Measurements from ENCODE around the gene CD79B. TPM values are rescaled to one million over a fixed set of nuclear protein-coding genes. Genes with fewer than 3 reads are reported as not detected.

The CD79B gene
- total RNA-seq, 1 experiment from 2014 or later: not detected

DNA sequence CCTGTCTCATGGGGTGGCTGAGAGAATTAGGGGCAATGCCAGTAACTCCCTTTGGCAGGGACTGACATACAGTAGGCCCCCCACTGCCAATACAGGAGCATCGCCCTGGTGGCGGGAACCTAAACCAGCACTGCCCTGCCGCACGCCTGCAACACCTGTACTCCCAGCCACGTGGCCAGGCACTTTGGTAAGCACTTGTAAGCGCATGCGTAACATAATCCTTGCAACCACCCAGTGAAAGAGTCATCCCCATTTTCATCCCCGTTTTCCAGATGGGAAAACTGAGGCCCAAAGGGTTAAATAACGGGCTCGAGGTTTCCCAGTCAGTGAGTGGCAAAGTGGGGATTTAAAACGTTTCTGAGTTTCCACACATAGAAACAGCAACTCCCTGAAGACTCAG is 23.1 kb upstream of the CD79B start:
- Histone ChIP-seq H3K4me3 (ENCODE audit: low read depth in 2 of 2, low read length in 2 of 2) (no peak overlapping the region), H3K36me3 (ENCODE audit: control insufficient read depth, insufficient read depth, low read length) (no peaks in the 10 kb centered on the region), H3K27ac (ENCODE audit: low read length) (no peak overlapping the region), H3K9me3 (ENCODE audit: control insufficient read depth, insufficient read depth, low read depth, low read length) (no peaks in the 10 kb centered on the region), H3K27me3 (ENCODE audit: control insufficient read depth, insufficient read depth, low read length) (no peaks in the 10 kb centered on the region), H3K4me1 (ENCODE audit: control insufficient read depth, insufficient read depth, low read length) (no peaks in the 10 kb centered on the region)
- intact Hi-C loops (cut with micrococcal nuclease; ENCODE audit: unreplicated experiment): no loop called here
- no peak for DNase-seq (ENCODE audit: low read depth, low spot score)
- TF ChIP-seq TCF7L2 (IDR thresholded peaks at IDR 0.05; ENCODE audit: low read depth, low read length): no peak
- TF ChIP-seq, protein P1, sequence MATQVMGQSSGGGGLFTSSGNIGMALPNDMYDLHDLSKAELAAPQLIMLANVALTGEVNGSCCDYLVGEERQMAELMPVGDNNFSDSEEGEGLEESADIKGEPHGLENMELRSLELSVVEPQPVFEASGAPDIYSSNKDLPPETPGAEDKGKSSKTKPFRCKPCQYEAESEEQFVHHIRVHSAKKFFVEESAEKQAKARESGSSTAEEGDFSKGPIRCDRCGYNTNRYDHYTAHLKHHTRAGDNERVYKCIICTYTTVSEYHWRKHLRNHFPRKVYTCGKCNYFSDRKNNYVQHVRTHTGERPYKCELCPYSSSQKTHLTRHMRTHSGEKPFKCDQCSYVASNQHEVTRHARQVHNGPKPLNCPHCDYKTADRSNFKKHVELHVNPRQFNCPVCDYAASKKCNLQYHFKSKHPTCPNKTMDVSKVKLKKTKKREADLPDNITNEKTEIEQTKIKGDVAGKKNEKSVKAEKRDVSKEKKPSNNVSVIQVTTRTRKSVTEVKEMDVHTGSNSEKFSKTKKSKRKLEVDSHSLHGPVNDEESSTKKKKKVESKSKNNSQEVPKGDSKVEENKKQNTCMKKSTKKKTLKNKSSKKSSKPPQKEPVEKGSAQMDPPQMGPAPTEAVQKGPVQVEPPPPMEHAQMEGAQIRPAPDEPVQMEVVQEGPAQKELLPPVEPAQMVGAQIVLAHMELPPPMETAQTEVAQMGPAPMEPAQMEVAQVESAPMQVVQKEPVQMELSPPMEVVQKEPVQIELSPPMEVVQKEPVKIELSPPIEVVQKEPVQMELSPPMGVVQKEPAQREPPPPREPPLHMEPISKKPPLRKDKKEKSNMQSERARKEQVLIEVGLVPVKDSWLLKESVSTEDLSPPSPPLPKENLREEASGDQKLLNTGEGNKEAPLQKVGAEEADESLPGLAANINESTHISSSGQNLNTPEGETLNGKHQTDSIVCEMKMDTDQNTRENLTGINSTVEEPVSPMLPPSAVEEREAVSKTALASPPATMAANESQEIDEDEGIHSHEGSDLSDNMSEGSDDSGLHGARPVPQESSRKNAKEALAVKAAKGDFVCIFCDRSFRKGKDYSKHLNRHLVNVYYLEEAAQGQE (IDR thresholded peaks at IDR 0.05; ENCODE audit: insufficient read depth in 1 of 2, low read depth in 2 of 2, low read length in 1 of 2): no peak
- no peak for TF ChIP-seq POLR2AphosphoS5 (IDR thresholded peaks at IDR 0.05; ENCODE audit: low read depth, low read length)
- TF ChIP-seq, protein P2, sequence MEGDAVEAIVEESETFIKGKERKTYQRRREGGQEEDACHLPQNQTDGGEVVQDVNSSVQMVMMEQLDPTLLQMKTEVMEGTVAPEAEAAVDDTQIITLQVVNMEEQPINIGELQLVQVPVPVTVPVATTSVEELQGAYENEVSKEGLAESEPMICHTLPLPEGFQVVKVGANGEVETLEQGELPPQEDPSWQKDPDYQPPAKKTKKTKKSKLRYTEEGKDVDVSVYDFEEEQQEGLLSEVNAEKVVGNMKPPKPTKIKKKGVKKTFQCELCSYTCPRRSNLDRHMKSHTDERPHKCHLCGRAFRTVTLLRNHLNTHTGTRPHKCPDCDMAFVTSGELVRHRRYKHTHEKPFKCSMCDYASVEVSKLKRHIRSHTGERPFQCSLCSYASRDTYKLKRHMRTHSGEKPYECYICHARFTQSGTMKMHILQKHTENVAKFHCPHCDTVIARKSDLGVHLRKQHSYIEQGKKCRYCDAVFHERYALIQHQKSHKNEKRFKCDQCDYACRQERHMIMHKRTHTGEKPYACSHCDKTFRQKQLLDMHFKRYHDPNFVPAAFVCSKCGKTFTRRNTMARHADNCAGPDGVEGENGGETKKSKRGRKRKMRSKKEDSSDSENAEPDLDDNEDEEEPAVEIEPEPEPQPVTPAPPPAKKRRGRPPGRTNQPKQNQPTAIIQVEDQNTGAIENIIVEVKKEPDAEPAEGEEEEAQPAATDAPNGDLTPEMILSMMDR (IDR thresholded peaks at IDR 0.05): no peak
- TF ChIP-seq SIN3A (IDR thresholded peaks at IDR 0.05; ENCODE audit: borderline replicate concordance, insufficient read depth, low read depth, low read length): no peak
- no peak for ATAC-seq
- in situ Hi-C loops (cut with HindIII; ENCODE audit: low pct_unique_long_range_greater_than_20kb, low sequenced_read_pairs): no loop called here
- ChIA-PET POLR2A (no interaction called here), CTCF (no interaction called here)
- no TSS peak for BruUV-seq (replicated peaks)

DNA sequence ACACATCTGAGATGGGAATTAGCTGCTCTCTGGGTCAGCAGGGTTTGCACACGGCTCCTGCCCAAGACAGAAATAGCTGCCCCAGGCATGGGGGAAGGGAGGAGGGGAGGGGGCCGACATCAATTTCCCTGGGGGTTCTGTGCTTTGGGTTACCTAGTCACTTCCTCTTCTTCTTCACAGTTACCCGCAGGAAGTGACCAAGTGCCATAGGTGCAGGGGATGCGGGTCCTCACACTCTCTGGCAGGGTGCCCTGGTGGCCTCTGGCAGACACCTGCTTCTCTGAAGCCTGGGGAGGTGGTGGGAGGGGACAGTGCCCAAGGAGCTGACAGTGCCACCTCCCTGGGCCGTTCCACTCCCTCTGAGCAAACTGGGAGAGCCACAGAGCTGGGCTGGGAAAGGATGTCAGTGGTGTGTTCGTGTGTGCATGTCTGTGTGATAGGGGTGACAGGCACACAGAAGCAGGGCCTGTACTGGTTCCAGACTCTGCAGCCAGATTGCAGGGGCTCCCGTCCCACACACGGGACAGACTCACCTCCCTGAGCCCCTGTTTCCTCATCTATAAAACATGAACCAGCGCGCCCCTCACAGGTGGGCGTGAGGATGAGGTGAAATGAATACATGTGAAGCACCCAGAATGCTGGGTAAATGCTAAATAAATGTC is 22.4 kb upstream of the CD79B start:
- Histone ChIP-seq H3K4me1 (ENCODE audit: control insufficient read depth, insufficient read depth, low read length) (no peaks in the 10 kb centered on the region), H3K36me3 (ENCODE audit: control insufficient read depth, insufficient read depth, low read length) (no peaks in the 10 kb centered on the region), H3K27me3 (ENCODE audit: control insufficient read depth, insufficient read depth, low read length) (no peaks in the 10 kb centered on the region), H3K4me3 (ENCODE audit: low read depth in 2 of 2, low read length in 2 of 2) (no peak overlapping the region), H3K9me3 (ENCODE audit: control insufficient read depth, insufficient read depth, low read depth, low read length) (no peaks in the 10 kb centered on the region), H3K27ac (ENCODE audit: low read length) (no peak overlapping the region)
- no peak for DNase-seq (ENCODE audit: low read depth, low spot score)
- no peak for TF ChIP-seq POLR2AphosphoS5 (IDR thresholded peaks at IDR 0.05; ENCODE audit: low read depth, low read length)
- TF ChIP-seq SIN3A (IDR thresholded peaks at IDR 0.05; ENCODE audit: borderline replicate concordance, insufficient read depth, low read depth, low read length): no peak
- TF ChIP-seq, protein P2 (IDR thresholded peaks at IDR 0.05): no peak
- TF ChIP-seq TCF7L2 (IDR thresholded peaks at IDR 0.05; ENCODE audit: low read depth, low read length): no peak
- TF ChIP-seq, protein P1 (IDR thresholded peaks at IDR 0.05; ENCODE audit: insufficient read depth in 1 of 2, low read depth in 2 of 2, low read length in 1 of 2): no peak
- in situ Hi-C loops (cut with HindIII; ENCODE audit: low pct_unique_long_range_greater_than_20kb, low sequenced_read_pairs) (no loop called here), intact Hi-C loops (cut with micrococcal nuclease; ENCODE audit: unreplicated experiment) (no loop called here)
- BruUV-seq (replicated peaks): no TSS peak
- ChIA-PET CTCF (interaction anchor here (0.5 kb wide), 1 partner anchor 76 kb away, joined by 4 read pairs; no protein-coding TSS in a partner anchor), POLR2A (interaction anchor here (0.6 kb wide), 1 partner anchor 72 kb away, joined by 14 read pairs; no protein-coding TSS in a partner anchor)
- ATAC-seq: no peak
